Calu3 (cell line): ENCODE measurements around the gene CNOT2. TPM values are rescaled to one million over a fixed set of nuclear protein-coding genes. Genes with fewer than 3 reads are reported as not detected.

Experiments
- BruUV-seq: library from RNA; stranded (reverse); fragments of 400-500 nt; replicated peaks from 2 replicates; lab custom pipeline; 2021; lab: Mats Ljungman, UMichigan
- CTCF ChIA-PET: fragments of 300-600 bp; sonication (Branson Sonifier 250); formaldehyde crosslinking; loops from one replicate; lab custom pipeline; 2022; ENCODE audit warnings: antibody characterized with exemption; lab: Charles Lee
- DNase-seq: peaks from one replicate; pipeline ENCODE4 v3.0.0; 2022
- H3K27ac Mint-ChIP-seq: one replicate; pipeline ENCODE4 v1.8.0; 2022; ENCODE audit warnings: mixed read lengths; ENCODE audit not compliant: unreplicated experiment
- H3K27me3 Mint-ChIP-seq: one replicate; pipeline ENCODE4 v1.8.0; 2022; ENCODE audit warnings: mixed read lengths; ENCODE audit not compliant: unreplicated experiment
- H3K36me3 Mint-ChIP-seq: one replicate; pipeline ENCODE4 v1.8.0; 2022; ENCODE audit warnings: mild to moderate bottlenecking, moderate library complexity, mixed read lengths; ENCODE audit not compliant: insufficient read depth, unreplicated experiment
- H3K4me1 Mint-ChIP-seq: one replicate; pipeline ENCODE4 v1.8.0; 2022; ENCODE audit warnings: mild to moderate bottlenecking, low read depth, mixed read lengths; ENCODE audit not compliant: unreplicated experiment
- H3K4me3 Mint-ChIP-seq: one replicate; pipeline ENCODE4 v1.8.0; 2022; ENCODE audit warnings: mild to moderate bottlenecking, low read depth, moderate library complexity, mixed read lengths; ENCODE audit not compliant: unreplicated experiment
- H3K9me3 Mint-ChIP-seq: one replicate; pipeline ENCODE4 v1.8.0; 2022; ENCODE audit warnings: low read depth, mixed read lengths; ENCODE audit not compliant: unreplicated experiment
- CTCF ChIP-seq: fragments of 200-600 bp; IDR thresholded peaks from one replicate; pipeline ENCODE4 v1.8.0; 2022; ENCODE audit warnings: antibody characterized with exemption; ENCODE audit not compliant: unreplicated experiment
- intact Hi-C: fragments of 100-400 bp; cut with micrococcal nuclease; formaldehyde crosslinking; loops from one replicate; pipeline ENCODE4 v1.10.0; 2022; ENCODE audit not compliant: unreplicated experiment
- total RNA-seq: library from RNA; stranded (reverse); gene quantifications from 2 replicates; pipeline ENCODE4 v1.2.3, GENCODE V29; 2022

Gene CNOT2
- total RNA-seq, 1 experiment from 2014 or later = 126 TPM

- H3K36me3 Mint-ChIP-seq = no peaks in the 10 kb centered on the region
- no peak for DNase-seq
- no peak overlapping the region for H3K4me3 Mint-ChIP-seq
- no peak for TF ChIP-seq CTCF
- CTCF ChIA-PET = no interaction called here
- H3K9me3 Mint-ChIP-seq = no peaks in the 10 kb centered on the region
- intact Hi-C loops = no loop called here
- no peak overlapping the region for H3K27ac Mint-ChIP-seq
- peaks cover 9% of the 10 kb centered on the region for H3K4me1 Mint-ChIP-seq
- no peaks in the 10 kb centered on the region for H3K27me3 Mint-ChIP-seq
- BruUV-seq = no TSS peak
Measured at GRCh38 chr12:70372881-70373280, 129.6 kb downstream of the CNOT2 start.

GRCh38 chr12:70379846-70380245 is 136.6 kb downstream of the CNOT2 start:
- no peak for TF ChIP-seq CTCF
- no peaks in the 10 kb centered on the region for H3K27me3 Mint-ChIP-seq
- peaks cover 2% of the 10 kb centered on the region for H3K9me3 Mint-ChIP-seq
- H3K4me3 Mint-ChIP-seq = no peak overlapping the region
- BruUV-seq = no TSS peak
- DNase-seq = no peak
- intact Hi-C loops = no loop called here
- no peaks in the 10 kb centered on the region for H3K4me1 Mint-ChIP-seq
- H3K27ac Mint-ChIP-seq = no peak overlapping the region
- CTCF ChIA-PET = no interaction called here
- H3K36me3 Mint-ChIP-seq = peaks cover 9% of the 10 kb centered on the region

GRCh38 chr12:70383484-70383883 is 140.3 kb downstream of the CNOT2 start:
- H3K9me3 Mint-ChIP-seq = peaks cover 2% of the 10 kb centered on the region
- H3K27me3 Mint-ChIP-seq = no peaks in the 10 kb centered on the region
- intact Hi-C loops = no loop called here
- no peaks in the 10 kb centered on the region for H3K4me1 Mint-ChIP-seq
- no TSS peak for BruUV-seq
- no peak for TF ChIP-seq CTCF
- peaks cover 9% of the 10 kb centered on the region for H3K36me3 Mint-ChIP-seq
- H3K27ac Mint-ChIP-seq = no peak overlapping the region
- CTCF ChIA-PET = no interaction called here
- DNase-seq = no peak
- H3K4me3 Mint-ChIP-seq = no peak overlapping the region

- no peaks in the 10 kb centered on the region for H3K4me1 Mint-ChIP-seq
- no peak overlapping the region for H3K27ac Mint-ChIP-seq
- CTCF ChIA-PET = no interaction called here
- no peak for TF ChIP-seq CTCF
- no peak overlapping the region for H3K4me3 Mint-ChIP-seq
- peaks cover 2% of the 10 kb centered on the region for H3K9me3 Mint-ChIP-seq
- BruUV-seq = no TSS peak
- intact Hi-C loops = no loop called here
- H3K36me3 Mint-ChIP-seq = peaks cover 9% of the 10 kb centered on the region
- no peaks in the 10 kb centered on the region for H3K27me3 Mint-ChIP-seq
- no peak for DNase-seq
Measured at GRCh38 chr12:70383886-70384285, 140.7 kb downstream of the CNOT2 start.
